Pons (tissue), 1 donor: ENCODE data around the gene GNG3.
A peak's percentile ranks its signal among the peaks of the same experiment; 100 is the strongest.
"Not testable (repeated sequence)": the region's sequence is repeated elsewhere in the genome, so short reads cannot be mapped to it uniquely, and the experiment has no call there.

Source experiments
- DNase-seq: peaks from one replicate; pipeline ENCODE4 v3.0.0-alpha.2; 2016; ENCODE audit warnings: low spot score

Gene GNG3

GRCh38 chr11:62687508-62688396 is 19.7 kb upstream of the GNG3 start:
- DNase-seq = no peak

- no peak for DNase-seq
These were observed 19.0 kb upstream of the GNG3 start for GRCh38 chr11:62688491-62688890.

GRCh38 chr11:62689421-62690183 is 17.9 kb upstream of the GNG3 start, which contains the start of gene LRRN4CL:
Gene LRRN4CL, minus strand, starts transcription at chr11:62689530. Its CDS starts 1,022 bp downstream, at chr11:62688508.
- no peak for DNase-seq

GRCh38 chr11:62693624-62694023 is 13.9 kb upstream of the GNG3 start:
- DNase-seq = not testable (repeated sequence)

- DNase-seq = peak; percentile 91
These were observed 12.9 kb upstream of the GNG3 start for GRCh38 chr11:62694455-62695167.

- no peak for DNase-seq
These were observed 5.2 kb upstream of the GNG3 start for GRCh38 chr11:62702246-62702645.

GRCh38 chr11:62703921-62704320 is 3.6 kb upstream of the GNG3 start:
- not testable (repeated sequence) for DNase-seq

GRCh38 chr11:62705413-62705812 is 2.1 kb upstream of the GNG3 start:
- no peak for DNase-seq

GRCh38 chr11:62705880-62706849 is 1.3 kb upstream of the GNG3 start:
- peak; percentile 90 for DNase-seq

- DNase-seq = no peak
These were observed 627 bp upstream of the GNG3 start for GRCh38 chr11:62706850-62707247.

- no peak for DNase-seq
These were observed 916 bp downstream of the GNG3 start for GRCh38 chr11:62708392-62708791.

GRCh38 chr11:62708793-62709192 is 1.3 kb downstream of the GNG3 start:
- no peak for DNase-seq

- peak; percentile 98 for DNase-seq
These were observed 1.9 kb downstream of the GNG3 start for GRCh38 chr11:62709247-62710000.

GRCh38 chr11:62710001-62710345 is 2.5 kb downstream of the GNG3 start:
- DNase-seq = no peak

- DNase-seq = no peak
These were observed 4.9 kb downstream of the GNG3 start for GRCh38 chr11:62712276-62712812.

- no peak for DNase-seq
These were observed 5.4 kb downstream of the GNG3 start for GRCh38 chr11:62712861-62713260.

GRCh38 chr11:62713343-62713742 is 5.9 kb downstream of the GNG3 start:
- no peak for DNase-seq

- DNase-seq = no peak
These were observed 8.0 kb downstream of the GNG3 start for GRCh38 chr11:62715150-62716130.

GRCh38 chr11:62716206-62716605 is 8.7 kb downstream of the GNG3 start:
- no peak for DNase-seq
